DOHH2 (cell line): ENCODE results near the gene MAGEA11.
"Not testable (repeated sequence)": the region's sequence is repeated elsewhere in the genome, so short reads cannot be mapped to it uniquely, and the experiment has no call there.

Source experiments
- H3F3A ChIP-seq: fragments of 200-600 bp; sonication (generic), shearing (Covaris generic); 2 replicates; pipeline ENCODE4 v1.6.0; 2016; ENCODE audit warnings: antibody characterized with exemption, mild to moderate bottlenecking; ENCODE audit not compliant: control insufficient read depth, insufficient read depth
- H3K27ac ChIP-seq: fragments of 200-600 bp; sonication (generic); 2 replicates; pipeline ENCODE4 v1.5.1; 2014; ENCODE audit warnings: low read depth, mild to moderate bottlenecking, low read length, moderate library complexity
- H3K27me3 ChIP-seq: fragments of 200-600 bp; sonication (generic); 2 replicates; pipeline ENCODE4 v1.6.1; 2014; ENCODE audit warnings: mild to moderate bottlenecking, low read length, mixed read lengths; ENCODE audit not compliant: control insufficient read depth
- H3K36me3 ChIP-seq: fragments of 200-600 bp; sonication (generic); 2 replicates; pipeline ENCODE4 v1.6.1; 2014; ENCODE audit warnings: mild to moderate bottlenecking, low read length, moderate library complexity, mixed read lengths; ENCODE audit not compliant: control insufficient read depth
- H3K4me1 ChIP-seq: fragments of 200-600 bp; sonication (generic); 2 replicates; pipeline ENCODE4 v1.6.1; 2014; ENCODE audit warnings: mild to moderate bottlenecking, low read length, mixed read lengths; ENCODE audit not compliant: control insufficient read depth
- H3K4me2 ChIP-seq: fragments of 200-600 bp; sonication (generic); 2 replicates; pipeline ENCODE4 v1.6.0; 2014; ENCODE audit warnings: mild to moderate bottlenecking, low read length, moderate library complexity
- H3K4me3 ChIP-seq: fragments of 200-600 bp; sonication (generic); 2 replicates; pipeline ENCODE4 v1.5.1; 2014; ENCODE audit warnings: mild to moderate bottlenecking, low read length, mixed read lengths
- H3K79me2 ChIP-seq: fragments of 200-600 bp; sonication (generic); 2 replicates; pipeline ENCODE4 v1.6.1; 2014; ENCODE audit warnings: mild to moderate bottlenecking, low read length, mixed read lengths; ENCODE audit not compliant: control insufficient read depth
- H3K9me2 ChIP-seq: fragments of 200-600 bp; sonication (generic); replicated peaks from 2 replicates; pipeline ENCODE4 v1.6.1; 2014; ENCODE audit warnings: mild to moderate bottlenecking, low read length, mixed read lengths; ENCODE audit not compliant: control insufficient read depth
- H3K9me3 ChIP-seq: fragments of 200-600 bp; sonication (generic); 2 replicates; pipeline ENCODE4 v1.6.1; 2014; ENCODE audit warnings: antibody characterized with exemption, low read length, mixed read lengths; ENCODE audit not compliant: control insufficient read depth, insufficient read depth
- H4K20me1 ChIP-seq: fragments of 200-600 bp; sonication (generic); 2 replicates; pipeline ENCODE4 v1.6.0; 2014; ENCODE audit warnings: low read depth, mild to moderate bottlenecking, antibody characterized with exemption, low read length, moderate library complexity; ENCODE audit not compliant: control insufficient read depth, insufficient read depth
- EZH2phosphoT487 ChIP-seq: fragments of 200-600 bp; sonication (generic); IDR thresholded peaks from 2 replicates; pipeline ENCODE4 v1.6.1; 2017; ENCODE audit warnings: borderline replicate concordance, mild to moderate bottlenecking, antibody characterized with exemption, low read length, moderate library complexity, mixed read lengths
- TF ChIP-seq, protein P1 (sequence below): fragments of 200-600 bp; sonication (generic); IDR thresholded peaks from one replicate; pipeline ENCODE4 v1.5.1; 2014; ENCODE audit warnings: antibody characterized with exemption, mild to moderate bottlenecking, low read depth, low read length; ENCODE audit not compliant: poor library complexity, severe bottlenecking

MAGEA11 gene

DNA sequence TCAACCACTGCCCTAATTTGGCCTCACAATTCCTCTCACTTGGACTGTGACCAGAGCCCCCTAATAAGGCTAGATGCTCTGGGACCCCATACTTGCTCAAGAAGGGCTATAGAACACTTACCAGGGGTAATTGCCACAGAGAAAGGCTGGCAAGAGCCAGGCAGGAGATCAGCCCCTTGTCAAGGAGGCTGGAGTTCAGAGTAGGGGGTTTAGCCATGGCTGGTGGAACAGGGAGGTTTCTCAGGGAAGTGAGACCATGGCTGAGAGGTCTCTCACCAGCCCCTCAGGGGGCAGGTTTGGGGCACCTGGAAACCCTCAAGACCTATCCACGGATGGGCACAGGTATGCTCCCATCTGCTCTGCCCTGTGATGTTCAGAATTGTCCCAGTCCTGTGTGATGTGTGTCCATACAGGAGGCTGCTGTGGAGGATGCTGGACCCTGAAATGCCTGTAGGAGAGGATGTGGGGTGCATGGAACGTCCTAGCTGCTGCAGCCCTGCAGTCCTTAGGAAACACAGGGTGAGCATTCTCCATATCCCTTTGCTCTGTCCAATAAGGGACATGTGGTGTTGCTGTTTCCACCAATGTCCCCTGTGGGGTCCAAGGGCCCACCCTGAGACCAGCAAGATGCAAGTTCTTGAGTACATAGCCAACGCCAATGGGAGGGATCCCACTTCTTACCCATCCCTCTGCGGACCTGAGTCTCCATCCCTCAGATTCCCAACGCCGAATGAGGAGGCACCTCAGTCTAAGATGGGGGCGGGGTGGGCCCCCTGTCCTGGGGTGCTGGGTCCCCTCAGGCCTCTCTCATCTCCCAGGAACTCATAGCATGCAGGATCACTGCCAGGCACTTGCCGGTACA lies 45.6 kb downstream of the MAGEA11 start:
- Histone ChIP-seq H3K27me3 (no peaks in the 10 kb centered on the region), H3K79me2 (no peaks in the 10 kb centered on the region), H3K4me2 (no peak overlapping the region), H3K4me3 (no peak overlapping the region), H3F3A (no peaks in the 10 kb centered on the region), H3K36me3 (no peaks in the 10 kb centered on the region), H3K4me1 (no peaks in the 10 kb centered on the region), H3K27ac (no peak overlapping the region), H4K20me1 (no peaks in the 10 kb centered on the region), H3K9me2 (no peaks in the 10 kb centered on the region), H3K9me3 (no peaks in the 10 kb centered on the region)
- TF ChIP-seq EZH2phosphoT487 = no peak
- TF ChIP-seq, protein P1, sequence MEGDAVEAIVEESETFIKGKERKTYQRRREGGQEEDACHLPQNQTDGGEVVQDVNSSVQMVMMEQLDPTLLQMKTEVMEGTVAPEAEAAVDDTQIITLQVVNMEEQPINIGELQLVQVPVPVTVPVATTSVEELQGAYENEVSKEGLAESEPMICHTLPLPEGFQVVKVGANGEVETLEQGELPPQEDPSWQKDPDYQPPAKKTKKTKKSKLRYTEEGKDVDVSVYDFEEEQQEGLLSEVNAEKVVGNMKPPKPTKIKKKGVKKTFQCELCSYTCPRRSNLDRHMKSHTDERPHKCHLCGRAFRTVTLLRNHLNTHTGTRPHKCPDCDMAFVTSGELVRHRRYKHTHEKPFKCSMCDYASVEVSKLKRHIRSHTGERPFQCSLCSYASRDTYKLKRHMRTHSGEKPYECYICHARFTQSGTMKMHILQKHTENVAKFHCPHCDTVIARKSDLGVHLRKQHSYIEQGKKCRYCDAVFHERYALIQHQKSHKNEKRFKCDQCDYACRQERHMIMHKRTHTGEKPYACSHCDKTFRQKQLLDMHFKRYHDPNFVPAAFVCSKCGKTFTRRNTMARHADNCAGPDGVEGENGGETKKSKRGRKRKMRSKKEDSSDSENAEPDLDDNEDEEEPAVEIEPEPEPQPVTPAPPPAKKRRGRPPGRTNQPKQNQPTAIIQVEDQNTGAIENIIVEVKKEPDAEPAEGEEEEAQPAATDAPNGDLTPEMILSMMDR = no peak

DNA sequence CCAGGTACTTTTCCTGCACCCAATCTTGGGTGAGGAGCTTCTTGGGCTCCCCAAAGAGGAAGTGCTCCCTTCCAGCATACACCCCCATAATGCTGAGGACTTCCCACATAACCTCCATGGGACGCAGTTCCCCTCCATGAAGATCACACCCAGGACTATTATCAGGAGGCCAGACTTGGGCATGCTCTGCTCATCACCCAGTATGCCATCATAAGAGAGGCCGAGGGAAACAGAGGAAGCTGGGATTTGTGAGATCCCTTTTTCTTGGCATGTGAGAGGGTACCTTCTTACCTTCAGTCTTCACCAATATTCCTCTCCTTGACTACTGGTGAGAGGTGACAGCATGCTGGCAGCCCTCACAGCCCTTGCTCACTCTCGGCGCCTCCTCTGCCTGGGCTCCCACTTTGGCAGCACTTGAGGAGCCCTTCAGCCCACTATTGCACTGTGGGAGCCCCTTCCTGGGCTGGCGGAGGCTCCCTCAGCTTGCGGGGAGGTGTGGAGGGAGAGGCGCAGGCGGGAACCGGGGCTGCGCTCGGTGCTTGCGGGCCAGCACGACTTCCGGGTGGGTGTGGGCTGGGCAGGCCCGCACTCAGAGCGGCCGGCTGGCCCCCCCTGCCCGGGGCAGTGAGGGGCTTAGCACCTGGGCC lies 46.3 kb downstream of the MAGEA11 start:
- Histone ChIP-seq H3K4me1 (no peaks in the 10 kb centered on the region), H3K27ac (no peak overlapping the region), H3K9me2 (no peaks in the 10 kb centered on the region), H3F3A (no peaks in the 10 kb centered on the region), H3K4me3 (no peak overlapping the region), H4K20me1 (no peaks in the 10 kb centered on the region), H3K36me3 (no peaks in the 10 kb centered on the region), H3K27me3 (no peaks in the 10 kb centered on the region), H3K79me2 (no peaks in the 10 kb centered on the region), H3K4me2 (no peak overlapping the region), H3K9me3 (no peaks in the 10 kb centered on the region)
- no peak for TF ChIP-seq EZH2phosphoT487
- TF ChIP-seq, protein P1 = no peak

DNA sequence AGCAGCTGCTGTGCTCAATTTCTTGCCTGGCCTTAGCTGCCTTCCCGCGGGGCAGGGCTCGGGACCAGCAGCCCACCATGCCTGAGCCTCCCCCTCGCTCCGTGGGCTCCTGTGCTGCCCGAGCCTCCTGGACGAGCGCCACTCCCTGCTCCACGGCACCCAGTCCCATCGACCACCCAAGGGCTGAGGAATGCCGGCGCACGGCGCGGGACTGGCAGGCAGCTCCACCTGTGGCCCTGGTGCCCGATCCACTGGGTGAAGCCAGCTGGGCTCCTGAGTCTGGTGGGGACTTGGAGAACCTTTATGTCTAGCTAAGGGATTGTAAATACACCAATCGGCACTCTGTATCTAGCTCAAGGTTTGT lies 46.8 kb downstream of the MAGEA11 start:
- not testable (repeated sequence) for H3F3A ChIP-seq, H3K79me2 ChIP-seq, H3K27ac ChIP-seq, H3K27me3 ChIP-seq, H4K20me1 ChIP-seq, H3K4me3 ChIP-seq, H3K36me3 ChIP-seq, H3K4me2 ChIP-seq, H3K9me3 ChIP-seq, H3K4me1 ChIP-seq, H3K9me2 ChIP-seq

DNA sequence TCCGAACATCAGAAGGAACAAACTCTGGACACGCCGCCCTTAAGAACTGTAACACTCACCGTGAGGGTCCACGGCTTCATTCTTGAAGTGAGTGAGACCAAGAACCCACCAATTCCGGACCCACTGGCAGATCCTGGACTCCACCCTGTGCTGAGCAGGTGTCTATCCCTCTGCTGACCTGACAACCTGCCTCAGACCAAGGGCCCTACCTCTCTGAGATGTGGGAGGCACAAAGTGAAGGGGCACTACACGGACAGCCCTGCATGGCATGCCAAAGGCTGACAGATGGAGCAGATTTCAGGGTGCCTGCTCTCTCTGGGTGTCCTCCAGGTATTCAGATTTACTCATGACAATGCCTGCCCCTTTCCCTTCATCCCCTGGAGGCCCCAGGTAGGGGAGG lies 48.0 kb downstream of the MAGEA11 start:
- TF ChIP-seq EZH2phosphoT487 = no peak
- TF ChIP-seq, protein P1 = no peak
- H4K20me1 ChIP-seq = no peaks in the 10 kb centered on the region
- H3K27me3 ChIP-seq = no peaks in the 10 kb centered on the region
- H3K9me2 ChIP-seq = no peaks in the 10 kb centered on the region
- H3K4me1 ChIP-seq = no peaks in the 10 kb centered on the region
- H3K9me3 ChIP-seq = no peaks in the 10 kb centered on the region
- no peak overlapping the region for H3K4me3 ChIP-seq
- no peaks in the 10 kb centered on the region for H3F3A ChIP-seq
- H3K27ac ChIP-seq = no peak overlapping the region
- no peaks in the 10 kb centered on the region for H3K79me2 ChIP-seq
- no peaks in the 10 kb centered on the region for H3K36me3 ChIP-seq
- no peak overlapping the region for H3K4me2 ChIP-seq
